Kidney (tissue), 14 donors: ENCODE data around the gene UAP1L1. TPM values are rescaled to one million over a fixed set of nuclear protein-coding genes. Genes with fewer than 3 reads are reported as not detected.
A peak's percentile ranks its signal among the peaks of the same experiment; 100 is the strongest.

Experiments used
- DNase-seq, 5 donors: peaks; one replicate each; pipeline ENCODE4 v3.0.0-alpha.2; 2013 to 2020
- FAIRE-seq: peaks from 2 replicates; lab custom pipeline; 2012; peaks lifted over from hg19 to GRCh38; lab: Jason Lieb, UNC
- H3K27ac ChIP-seq, 2 donors: one replicate each; pipeline ENCODE4 v1.7.0; 2013; ENCODE audit warnings: low read depth in 2 of 2, low read length in 2 of 2, inconsistent platforms in 1 of 2
- H3K27me3 ChIP-seq: one replicate; pipeline ENCODE4 v1.7.1; 2013; ENCODE audit warnings: low read length, inconsistent platforms; ENCODE audit not compliant: control insufficient read depth, insufficient read depth
- H3K36me3 ChIP-seq, 3 donors: one replicate each; pipeline versions ENCODE4 v1.7.0 to v1.7.1; 2013; ENCODE audit warnings: low read length in 3 of 3, control low read depth in 1 of 3, inconsistent platforms in 1 of 3; ENCODE audit not compliant: insufficient read depth in 3 of 3, control insufficient read depth in 2 of 3
- H3K4me1 ChIP-seq, 3 donors: one replicate each; pipeline versions ENCODE4 v1.7.0 to v1.7.1; 2013; ENCODE audit warnings: low read length in 3 of 3, inconsistent platforms in 1 of 3, low read depth in 1 of 3; ENCODE audit not compliant: control insufficient read depth in 2 of 3, insufficient read depth in 2 of 3
- H3K4me3 ChIP-seq, 3 donors: one replicate each; pipeline versions ENCODE4 v1.7.0 to v1.8.1; 2013; ENCODE audit warnings: low read length in 3 of 3, control low read depth in 1 of 3, inconsistent platforms in 1 of 3
- H3K9ac ChIP-seq, 3 donors: one replicate each; pipeline versions ENCODE4 v1.7.0 to v1.7.1; 2013; ENCODE audit warnings: low read length in 3 of 3, control low read depth in 1 of 3, inconsistent platforms in 1 of 3
- H3K9me3 ChIP-seq, 3 donors: one replicate each; pipeline versions ENCODE4 v1.7.0 to v1.7.1; 2013; ENCODE audit warnings: low read length in 3 of 3, control low read depth in 1 of 3, inconsistent platforms in 1 of 3; ENCODE audit not compliant: control insufficient read depth in 2 of 3, insufficient read depth in 1 of 3
- CTCF ChIP-seq: IDR thresholded peaks from 3 replicates; pipeline ENCODE4 v1.5.1; 2012; ENCODE audit warnings: mild to moderate bottlenecking, moderate library complexity, borderline replicate concordance; ENCODE audit not compliant: insufficient read depth; ENCODE audit errors: extremely low read depth
- intact Hi-C: fragments of 100-400 bp; cut with DNase I; formaldehyde crosslinking; loops from one replicate; pipeline ENCODE4 v1.11.1; 2022
- polyA plus RNA-seq: library from polyadenylated mRNA; stranded (reverse); fragments of 350-450 nt; fragmentation: Illumina TruSeq; extraction: RNeasy Lipid Tissue Mini Kit (QIAGEN cat#74804); gene quantifications from one replicate; pipeline ENCODE4 v1.2.3, GENCODE V29; 2014; ENCODE audit warnings: low read depth, low replicate concordance; ENCODE audit not compliant: insufficient read depth
- total RNA-seq: library from RNA; stranded (reverse); fragmentation: NEBNext Ultra II Directional; extraction: Animal tissue kit (Norgen Biotek cat#: 25700); gene quantifications from one replicate; pipeline ENCODE4 v1.2.1, GENCODE V29; 2021
- donor health status: control.
- donor health status: control.
- donor health status: control.
- donor health status: control.
- donor health status: control.
- donor health status: DM: yes; HTN: yes; CAD: no.
- donor health status: Normal renal cell carcinoma (clear cell type).

The UAP1L1 gene
- total and polyA plus RNA-seq, 2 donors from 2014 or later = 12.7 to 14.4 TPM

GRCh38 chr9:137114613-137115393, 37.5 kb downstream of the UAP1L1 start, which contains the start of gene DPP7:
Gene DPP7, minus strand, starts transcription at chr9:137114733. Its CDS starts 20 bp downstream, at chr9:137114713.
- DNase-seq (peak in 4 of 5 donors; percentile 16 to 93 (median 45)), FAIRE-seq (no peak)
- Histone ChIP-seq H3K9ac (no peak within 1 kb of the TSS), H3K9me3 (no peaks in the 10 kb centered on the region), H3K4me1 (peaks cover 0 to 4% (median 0%) of the 10 kb centered on the region in 3 donors), H3K27me3 (peaks cover 6% of the 10 kb centered on the region), H3K4me3 (peak within 1 kb of the TSS in 1 of 3 donors; percentile 53), H3K36me3 (no peaks in the 10 kb centered on the region), H3K27ac (no peak within 1 kb of the TSS)
- intact Hi-C loops = loop anchor here (10.0 kb wide), 1 partner anchor 120 kb away; the partner anchor contains the start of gene SLC34A3
- no peak for TF ChIP-seq CTCF

GRCh38 chr9:137115394-137116026, 38.2 kb downstream of the UAP1L1 start:
- intact Hi-C loops = loop anchor here (10.0 kb wide), 1 partner anchor 119 kb away; the partner anchor contains the start of gene SLC34A3
- FAIRE-seq = no peak
- Histone ChIP-seq H3K9ac (no peak overlapping the region), H3K36me3 (no peaks in the 10 kb centered on the region), H3K4me3 (peak overlapping the region in 1 of 3 donors; percentile 53), H3K4me1 (peaks cover 0 to 4% (median 0%) of the 10 kb centered on the region in 3 donors), H3K27ac (no peak overlapping the region), H3K27me3 (peaks cover 6% of the 10 kb centered on the region), H3K9me3 (no peaks in the 10 kb centered on the region)
- TF ChIP-seq CTCF = no peak
- DNase-seq = peak in 1 of 5 donors; percentile 44

DNA sequence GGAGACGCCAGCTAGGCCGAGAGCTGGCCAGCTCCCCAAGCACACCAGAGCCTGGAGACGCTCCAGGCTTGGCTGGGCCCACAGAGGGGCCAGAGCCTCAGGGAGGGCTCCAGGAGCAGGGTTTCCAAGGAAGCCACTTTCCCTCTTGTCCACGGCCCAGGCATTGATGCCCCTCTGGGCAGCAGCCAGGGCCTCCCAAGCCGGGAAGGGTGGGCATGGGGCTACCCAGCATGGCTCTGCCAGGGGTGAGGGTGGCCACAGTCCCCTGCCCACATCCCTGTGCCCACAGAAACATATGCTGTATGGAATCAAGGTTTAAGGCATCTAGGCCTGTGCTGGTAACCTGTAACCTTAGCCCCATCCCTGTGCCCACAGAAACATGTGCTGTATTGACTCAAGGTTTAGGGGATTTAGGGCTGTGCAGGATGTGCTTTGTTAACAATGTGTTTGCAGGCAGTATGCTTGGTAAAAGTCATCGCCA, 38.8 kb downstream of the UAP1L1 start:
- H3K27ac ChIP-seq = no peak overlapping the region
- no peaks in the 10 kb centered on the region for H3K9me3 ChIP-seq
- H3K9ac ChIP-seq = no peak overlapping the region
- H3K4me1 ChIP-seq = peaks cover 0 to 4% (median 0%) of the 10 kb centered on the region in 3 donors
- FAIRE-seq (no peak), DNase-seq (no peak)
- peaks cover 6% of the 10 kb centered on the region for H3K27me3 ChIP-seq
- TF ChIP-seq CTCF = no peak
- intact Hi-C loops = loop anchor here (10.0 kb wide), 1 partner anchor 119 kb away; the partner anchor contains the start of gene SLC34A3
- H3K36me3 ChIP-seq = no peaks in the 10 kb centered on the region
- H3K4me3 ChIP-seq = no peak overlapping the region
